ENCODE data around the gene UHRF1.

Gene UHRF1

DNA sequence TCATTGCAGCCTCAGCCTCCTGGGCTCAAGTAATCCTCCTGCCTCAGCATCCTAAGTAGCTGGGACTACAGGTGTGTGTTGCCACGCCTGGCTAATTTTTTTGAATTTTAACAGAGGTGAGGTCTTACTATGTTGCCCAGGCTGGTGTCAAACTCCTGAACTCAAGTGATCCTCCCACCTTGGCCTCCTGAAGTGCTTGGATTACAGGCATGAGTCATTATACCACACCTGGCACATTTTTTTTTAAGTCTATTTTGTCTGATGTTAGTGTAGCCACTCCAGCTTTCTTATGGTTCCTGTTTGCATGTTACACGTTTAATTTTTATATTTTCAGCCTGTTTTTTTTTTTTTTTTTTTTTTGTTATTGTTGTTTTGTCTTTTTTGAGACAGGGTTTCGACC is 84.4 kb downstream of the UHRF1 start:
- no peak for DNase-seq

DNA sequence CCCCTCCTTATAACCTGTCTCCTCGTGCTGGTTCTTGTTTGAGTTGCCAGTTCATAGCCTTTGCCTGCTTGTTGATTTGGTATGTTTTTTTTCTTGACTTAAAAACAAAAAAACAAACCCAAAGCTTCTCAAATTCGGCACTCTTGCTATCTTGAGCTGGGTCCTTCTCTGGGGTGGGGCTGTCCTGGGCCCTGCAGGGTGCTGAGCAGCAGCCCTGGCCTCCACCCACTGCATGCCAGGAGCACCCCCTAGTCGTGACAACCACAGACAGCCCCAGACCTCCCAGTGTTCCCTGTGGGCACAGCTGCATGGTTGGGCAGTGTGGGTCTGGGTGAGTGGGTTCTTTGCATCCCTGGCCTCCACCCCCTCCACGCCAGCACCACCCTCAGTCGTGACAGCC is 87.4 kb downstream of the UHRF1 start:
- DNase-seq, result no peak

DNA sequence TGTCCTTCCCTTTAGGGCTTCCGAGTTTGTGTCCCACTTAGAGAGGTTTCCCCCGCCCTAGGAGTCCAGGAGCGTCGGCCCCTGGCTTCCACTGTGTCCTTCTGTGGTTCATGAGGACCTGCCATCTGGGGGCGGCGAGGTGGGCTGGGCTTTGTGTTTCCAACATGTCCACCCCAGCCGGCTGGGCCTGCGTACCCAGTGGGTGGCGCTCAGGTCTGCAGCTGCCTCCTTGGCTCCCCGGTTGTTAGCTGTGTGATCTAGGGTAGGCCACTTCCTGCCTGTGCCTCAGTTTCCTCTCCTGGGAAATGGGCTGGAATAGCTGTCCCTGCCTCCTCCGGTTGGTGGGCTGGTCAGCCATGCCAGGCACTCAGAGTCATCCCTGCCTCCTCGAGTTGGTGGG is 88.0 kb downstream of the UHRF1 start:
- DNase-seq, result no peak

DNA sequence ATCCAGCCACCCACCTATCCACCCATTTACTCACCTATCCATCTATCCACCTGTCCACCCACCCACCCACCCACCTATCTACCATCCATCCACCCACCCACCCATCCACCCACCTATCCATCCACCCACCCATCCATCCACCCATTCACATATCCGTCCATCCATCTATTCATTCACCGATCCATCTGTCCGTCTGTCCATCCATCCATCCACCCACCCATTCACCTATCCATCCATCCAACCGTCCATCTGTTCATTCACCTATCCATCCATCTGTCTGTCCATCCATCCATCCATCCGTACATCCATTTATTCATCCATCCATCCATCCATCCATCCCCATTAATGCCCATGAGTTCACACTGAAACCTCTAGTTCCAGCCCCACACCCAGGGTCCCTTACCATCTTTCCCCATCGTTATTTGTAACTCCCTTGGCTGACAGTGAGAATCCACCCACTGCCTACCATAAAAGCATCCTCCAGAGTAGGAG is 90.9 kb downstream of the UHRF1 start:
- no peak for DNase-seq

DNA sequence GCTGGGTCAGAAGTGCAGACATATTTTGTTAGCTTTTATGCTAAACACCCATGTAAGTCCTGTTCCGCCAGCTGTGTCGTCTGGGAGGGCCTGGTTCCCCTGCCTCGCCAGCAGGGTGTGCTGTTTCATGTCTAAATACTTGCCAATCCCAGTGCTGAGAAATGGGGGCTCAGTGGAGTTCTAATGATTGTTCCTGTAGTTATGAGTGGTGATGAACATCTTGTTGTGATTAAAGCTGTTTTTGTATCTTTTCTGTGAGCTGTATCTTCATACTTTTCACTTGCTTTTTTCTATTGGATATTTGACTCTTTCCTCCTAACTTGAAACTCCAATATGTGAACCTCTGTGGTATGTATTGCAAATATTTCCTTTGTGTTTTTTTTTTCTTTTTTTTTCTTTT is 92.3 kb downstream of the UHRF1 start:
- no peak for DNase-seq

DNA sequence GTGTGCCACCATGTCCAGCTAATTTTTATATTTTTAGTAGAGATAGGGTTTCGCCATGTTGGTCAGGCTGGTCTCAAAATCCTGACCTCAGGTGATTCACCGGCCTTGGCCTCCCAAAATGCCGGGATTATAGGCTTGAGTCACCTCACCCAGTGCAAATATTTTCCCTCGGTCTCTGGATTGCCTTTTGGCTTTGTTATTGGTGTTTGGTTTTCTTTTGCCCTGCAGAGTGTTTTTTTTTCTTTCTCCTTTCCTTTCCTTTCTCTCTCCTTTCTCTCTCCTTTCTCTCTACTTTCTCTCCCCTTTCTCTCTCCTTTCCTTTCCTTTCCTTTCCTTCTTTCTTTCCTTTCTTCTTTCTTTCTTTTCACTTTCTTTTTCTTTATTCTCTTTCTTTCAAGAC is 92.8 kb downstream of the UHRF1 start:
- DNase-seq, result no peak

DNA sequence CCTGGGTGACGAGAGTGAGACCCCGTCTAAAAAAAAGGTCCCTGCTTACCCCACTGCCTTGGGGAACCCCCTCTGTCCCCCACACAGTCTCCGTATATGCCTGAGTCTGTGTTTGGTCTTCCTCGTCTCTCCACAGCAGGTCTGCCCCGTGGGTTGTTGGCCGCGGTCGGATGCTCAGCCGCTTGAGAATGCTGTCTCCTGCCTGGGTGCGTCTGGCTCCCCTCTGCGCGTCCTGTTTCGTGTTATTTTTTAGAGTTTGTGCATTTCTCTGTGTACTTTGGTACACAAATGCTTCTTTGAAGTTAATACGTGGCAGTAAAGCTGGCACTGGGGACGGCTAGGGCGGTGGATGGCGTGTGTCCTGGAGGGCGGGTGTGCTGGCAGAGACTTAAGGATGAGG is 94.5 kb downstream of the UHRF1 start:
- DNase-seq, result no peak

DNA sequence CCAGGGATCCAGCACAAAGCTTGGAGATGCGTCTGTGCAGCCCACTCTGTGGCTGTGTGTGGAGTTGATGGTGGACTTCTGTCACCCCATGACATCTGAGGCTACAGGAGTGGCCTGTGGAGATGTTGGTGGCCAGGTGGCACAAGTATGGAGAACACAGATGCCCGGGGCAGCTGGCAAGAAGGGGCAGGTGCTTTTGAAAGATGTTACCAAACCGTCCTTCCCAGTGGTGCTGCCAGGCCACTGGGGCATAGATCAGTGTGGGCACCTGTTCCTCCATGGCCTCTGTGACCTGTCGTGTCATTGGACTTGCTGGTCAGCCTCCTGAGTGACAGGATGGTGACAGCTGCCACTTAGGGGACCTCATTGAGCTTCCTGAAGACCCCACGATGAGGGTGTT is 95.8 kb downstream of the UHRF1 start:
- DNase-seq, result no peak

DNA sequence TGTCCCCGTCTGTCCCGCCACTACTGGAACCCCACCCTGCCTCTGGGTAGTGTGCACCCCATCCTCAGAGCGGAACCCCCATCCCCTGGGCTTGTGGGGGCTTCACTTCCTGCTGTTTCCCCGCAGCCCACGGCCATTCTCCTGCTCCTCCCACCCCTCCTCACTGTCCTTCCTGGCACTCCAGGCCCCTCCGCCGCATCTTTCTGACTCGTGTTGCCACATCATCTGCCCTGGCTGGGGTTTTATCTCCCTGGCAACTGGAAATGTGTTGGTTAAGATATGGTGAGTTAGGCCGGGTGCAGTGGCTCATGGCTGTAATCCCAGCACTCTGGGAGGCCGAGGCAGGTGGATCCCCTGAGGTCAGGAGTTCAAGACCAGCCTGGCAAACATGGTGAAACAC is 96.9 kb downstream of the UHRF1 start:
- DNase-seq, result no peak

DNA sequence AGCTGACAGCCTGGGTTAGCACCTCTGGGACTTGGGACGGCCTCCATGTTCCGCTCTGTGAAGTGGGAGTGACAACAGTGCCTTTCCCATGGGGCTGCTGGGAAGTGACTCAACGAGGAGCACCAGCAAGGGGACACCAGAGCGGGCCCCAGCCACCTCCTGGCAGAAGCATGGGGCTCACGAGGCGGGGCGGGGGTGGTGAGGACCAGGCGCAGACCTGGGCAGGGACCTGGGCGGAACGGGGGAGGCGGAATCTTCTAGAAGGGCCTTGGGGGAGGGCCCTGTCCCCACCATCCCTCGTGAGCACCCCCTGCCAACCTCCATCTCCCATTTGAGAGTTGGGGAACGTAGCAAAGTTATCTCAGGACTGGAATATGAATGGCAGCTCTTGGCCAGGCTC is 97.5 kb downstream of the UHRF1 start:
- no peak for DNase-seq
